ENCODE results near the gene PAK1.

DNA sequence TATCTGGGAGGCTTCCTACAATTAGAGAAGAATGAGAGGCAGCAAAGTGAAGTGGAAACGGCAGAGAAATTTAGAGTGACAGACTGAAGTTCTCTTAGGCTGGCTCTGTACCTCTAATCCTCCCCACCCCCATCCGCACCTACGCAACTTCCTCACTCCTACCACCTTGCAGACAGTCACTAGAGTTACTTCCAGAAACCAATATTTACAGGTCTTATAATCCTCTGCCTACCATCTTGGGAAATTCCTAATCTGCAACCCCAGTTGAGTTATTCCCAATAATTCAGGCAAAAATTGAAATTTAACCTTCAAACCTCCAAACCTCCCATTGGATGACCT, 71.7 kb downstream of the PAK1 start:
- no peak for TF ChIP-seq POLR2A (IDR thresholded peaks at IDR 0.05; ENCODE audit: low read depth, low read length)
- TF ChIP-seq POLR2AphosphoS5 (IDR thresholded peaks at IDR 0.05; ENCODE audit: low read depth, low read length), result no peak

All from GM12892 (cell line).